Measurements from ENCODE around the gene NSMCE1.

NSMCE1 gene

GRCh38 chr16:27220991-27221390 is 47.6 kb downstream of the NSMCE1 start:
- Histone ChIP-seq H3K79me2 (ENCODE audit: insufficient read depth, low read length) (no peaks in the 10 kb centered on the region), H3K27me3 (ENCODE audit: insufficient read depth, low read length, poor library complexity) (no peaks in the 10 kb centered on the region), H3K9me3 (ENCODE audit: insufficient read depth, low read length, severe bottlenecking) (no peaks in the 10 kb centered on the region), H3K9ac (ENCODE audit: low read depth, low read length) (no peak overlapping the region), H2AFZ (ENCODE audit: low read depth, low read length) (no peak overlapping the region), H4K20me1 (ENCODE audit: insufficient read depth, low read length) (peaks cover 3% of the 10 kb centered on the region; the same call in 1 of the 2 replicates), H3K4me3 (ENCODE audit: low read depth in 1 of 2, low read length in 2 of 2) (no peak overlapping the region), H3K4me2 (ENCODE audit: insufficient read depth, low read length) (no peak overlapping the region), H3K27ac (ENCODE audit: low read length) (no peak overlapping the region), H3K4me1 (ENCODE audit: insufficient read depth, low read length) (no peaks in the 10 kb centered on the region), H3K36me3 (ENCODE audit: insufficient read depth, low read length) (peaks cover 87% of the 10 kb centered on the region)
- no peak for TF ChIP-seq CTCF (IDR thresholded peaks at IDR 0.05; ENCODE audit: borderline replicate concordance, extremely low read depth, low read length, poor library complexity, severe bottlenecking)
- no peak for TF ChIP-seq EZH2 (IDR thresholded peaks at IDR 0.05; ENCODE audit: borderline replicate concordance, low read depth, low read length, severe bottlenecking)
- ATAC-seq (ENCODE audit: insufficient read depth, low read depth), result no peak
- DNase-seq, result no peak

- no peak overlapping the region for H3K4me2 ChIP-seq (ENCODE audit: insufficient read depth, low read length)
- H3K9me3 ChIP-seq (ENCODE audit: insufficient read depth, low read length, severe bottlenecking), result no peaks in the 10 kb centered on the region
- H3K9ac ChIP-seq (ENCODE audit: low read depth, low read length), result no peak overlapping the region
- no peaks in the 10 kb centered on the region for H3K27me3 ChIP-seq (ENCODE audit: insufficient read depth, low read length, poor library complexity)
- no peak overlapping the region for H3K27ac ChIP-seq (ENCODE audit: low read length)
- no peaks in the 10 kb centered on the region for H3K4me1 ChIP-seq (ENCODE audit: insufficient read depth, low read length)
- no peak for TF ChIP-seq CTCF (IDR thresholded peaks at IDR 0.05; ENCODE audit: borderline replicate concordance, extremely low read depth, low read length, poor library complexity, severe bottlenecking)
- no peak for TF ChIP-seq EZH2 (IDR thresholded peaks at IDR 0.05; ENCODE audit: borderline replicate concordance, low read depth, low read length, severe bottlenecking)
- H3K4me3 ChIP-seq (ENCODE audit: low read depth in 1 of 2, low read length in 2 of 2), result no peak overlapping the region
- peaks cover 86% of the 10 kb centered on the region for H3K36me3 ChIP-seq (ENCODE audit: insufficient read depth, low read length)
- no peak for ATAC-seq (ENCODE audit: insufficient read depth, low read depth)
- H4K20me1 ChIP-seq (ENCODE audit: insufficient read depth, low read length), result peaks cover 3% of the 10 kb centered on the region; the same call in 1 of the 2 replicates
- H3K79me2 ChIP-seq (ENCODE audit: insufficient read depth, low read length), result no peaks in the 10 kb centered on the region
- no peak overlapping the region for H2AFZ ChIP-seq (ENCODE audit: low read depth, low read length)
- no peak for DNase-seq
Observed at GRCh38 chr16:27220527-27220926, 48.0 kb downstream of the NSMCE1 start.

GRCh38 chr16:27220120-27220519 is 48.5 kb downstream of the NSMCE1 start:
- H3K4me1 ChIP-seq (ENCODE audit: insufficient read depth, low read length), result no peaks in the 10 kb centered on the region
- H3K4me3 ChIP-seq (ENCODE audit: low read depth in 1 of 2, low read length in 2 of 2), result no peak overlapping the region
- TF ChIP-seq EZH2 (IDR thresholded peaks at IDR 0.05; ENCODE audit: borderline replicate concordance, low read depth, low read length, severe bottlenecking), result no peak
- no peak for TF ChIP-seq CTCF (IDR thresholded peaks at IDR 0.05; ENCODE audit: borderline replicate concordance, extremely low read depth, low read length, poor library complexity, severe bottlenecking)
- no peaks in the 10 kb centered on the region for H3K9me3 ChIP-seq (ENCODE audit: insufficient read depth, low read length, severe bottlenecking)
- no peak overlapping the region for H3K4me2 ChIP-seq (ENCODE audit: insufficient read depth, low read length)
- H3K79me2 ChIP-seq (ENCODE audit: insufficient read depth, low read length), result no peaks in the 10 kb centered on the region
- ATAC-seq (ENCODE audit: insufficient read depth, low read depth) (no peak), DNase-seq (no peak)
- H3K9ac ChIP-seq (ENCODE audit: low read depth, low read length), result no peak overlapping the region
- peaks cover 3% of the 10 kb centered on the region; the same call in 1 of the 2 replicates for H4K20me1 ChIP-seq (ENCODE audit: insufficient read depth, low read length)
- H3K27me3 ChIP-seq (ENCODE audit: insufficient read depth, low read length, poor library complexity), result no peaks in the 10 kb centered on the region
- peaks cover 86% of the 10 kb centered on the region for H3K36me3 ChIP-seq (ENCODE audit: insufficient read depth, low read length)
- H2AFZ ChIP-seq (ENCODE audit: low read depth, low read length), result no peak overlapping the region
- H3K27ac ChIP-seq (ENCODE audit: low read length), result no peak overlapping the region; the same call in 1 of the 2 replicates

GRCh38 chr16:27219161-27219560 is 49.4 kb downstream of the NSMCE1 start:
- Histone ChIP-seq H3K36me3 (ENCODE audit: insufficient read depth, low read length) (peaks cover 85% of the 10 kb centered on the region), H3K9ac (ENCODE audit: low read depth, low read length) (no peak overlapping the region), H3K4me1 (ENCODE audit: insufficient read depth, low read length) (no peaks in the 10 kb centered on the region), H2AFZ (ENCODE audit: low read depth, low read length) (no peak overlapping the region), H3K27me3 (ENCODE audit: insufficient read depth, low read length, poor library complexity) (no peaks in the 10 kb centered on the region), H3K27ac (ENCODE audit: low read length) (no peak overlapping the region), H3K4me3 (ENCODE audit: low read depth in 1 of 2, low read length in 2 of 2) (no peak overlapping the region), H3K4me2 (ENCODE audit: insufficient read depth, low read length) (no peak overlapping the region), H3K9me3 (ENCODE audit: insufficient read depth, low read length, severe bottlenecking) (no peaks in the 10 kb centered on the region), H3K79me2 (ENCODE audit: insufficient read depth, low read length) (no peaks in the 10 kb centered on the region), H4K20me1 (ENCODE audit: insufficient read depth, low read length) (no peaks in the 10 kb centered on the region)
- ATAC-seq (ENCODE audit: insufficient read depth, low read depth) (no peak), DNase-seq (no peak)
- TF ChIP-seq EZH2 (IDR thresholded peaks at IDR 0.05; ENCODE audit: borderline replicate concordance, low read depth, low read length, severe bottlenecking), result no peak
- no peak for TF ChIP-seq CTCF (IDR thresholded peaks at IDR 0.05; ENCODE audit: borderline replicate concordance, extremely low read depth, low read length, poor library complexity, severe bottlenecking)
